SK-N-SH treated with all-trans-retinoic acid at 6 μM for 48 hours (cell line): ENCODE data around the gene RASA4.
"Not testable (repeated sequence)": the region's sequence is repeated elsewhere in the genome, so short reads cannot be mapped to it uniquely, and the experiment has no call there.

Source experiments
- ATAC-seq: fragments of 200-7000 bp; cut with Tn5 transposase; 3 replicates; pipeline ENCODE4 v1.9.1; 2020; ENCODE audit warnings: mild to moderate bottlenecking, moderate library complexity

RASA4 gene

GRCh38 chr7:102542771-102543170 is 73.8 kb downstream of the RASA4 start:
- not testable (repeated sequence) for ATAC-seq

GRCh38 chr7:102542083-102542482 is 74.5 kb downstream of the RASA4 start:
- not testable (repeated sequence) for ATAC-seq

GRCh38 chr7:102540604-102541003 is 76.0 kb downstream of the RASA4 start:
- not testable (repeated sequence) for ATAC-seq

GRCh38 chr7:102535062-102535615 is 81.4 kb downstream of the RASA4 start:
- not testable (repeated sequence) for ATAC-seq

- peak; percentile 36 for ATAC-seq
Observed at GRCh38 chr7:102532127-102532526, 84.4 kb downstream of the RASA4 start.

- peak; percentile 41 for ATAC-seq
Observed at GRCh38 chr7:102531583-102531982, 85.0 kb downstream of the RASA4 start.

- ATAC-seq: not testable (repeated sequence)
Observed at GRCh38 chr7:102527822-102528793, 88.4 kb downstream of the RASA4 start.

- not testable (repeated sequence) for ATAC-seq
Observed at GRCh38 chr7:102527182-102527581, 89.4 kb downstream of the RASA4 start.

GRCh38 chr7:102524803-102525202 is 91.8 kb downstream of the RASA4 start:
- peak; percentile 2 for ATAC-seq
